HepG2 (cell line): Measurements from ENCODE around the gene SSNA1.

Source experiments
- ASH2L ChIP-seq: fragments of 300-600, 200-600 bp; sonication (generic); IDR thresholded peaks from 2 replicates; pipeline ENCODE4 v1.7.0; 2017; ENCODE audit warnings: low read depth, mild to moderate bottlenecking, moderate library complexity, mixed read lengths, low read length; ENCODE audit not compliant: insufficient read length
- CTCF ChIP-seq: sonication (generic); formaldehyde crosslinking; IDR thresholded peaks from 2 replicates; pipeline ENCODE4 v1.5.0; 2020; ENCODE audit warnings: mild to moderate bottlenecking, missing genetic modification reagents, moderate library complexity
- ETV6 ChIP-seq: sonication (generic); formaldehyde crosslinking; conservative IDR thresholded peaks from 2 replicates; pipeline ENCODE4 v1.4.0; 2020; ENCODE audit warnings: missing genetic modification reagents
- FOSL2 ChIP-seq: sonication (generic); formaldehyde crosslinking; IDR thresholded peaks from 2 replicates; pipeline ENCODE4 v1.4.0; 2020; ENCODE audit warnings: missing genetic modification reagents
- FOXA3 ChIP-seq: IDR thresholded peaks from 2 replicates; pipeline ENCODE4 v1.6.1; 2016; ENCODE audit warnings: missing genetic modification reagents, missing compliant biosample characterization
- GABPB1 ChIP-seq: IDR thresholded peaks from 2 replicates; pipeline ENCODE4 v1.6.1; 2016; ENCODE audit warnings: mild to moderate bottlenecking, missing genetic modification reagents, moderate library complexity, missing compliant biosample characterization
- RBM22 ChIP-seq: fragments of 200-400 bp; formaldehyde crosslinking; optimal IDR thresholded peaks from 2 replicates; pipeline ENCODE3; 2017; ENCODE audit warnings: mild to moderate bottlenecking, low read length, moderate library complexity
- SP1 ChIP-seq, 2 experiments: fragments of 450-650 bp in 1 of 2; sonication (generic) in 1 of 2; formaldehyde crosslinking in 1 of 2; IDR thresholded peaks; 2 replicates each; pipeline versions ENCODE4 v1.4.0 to v1.6.1; 2016 to 2020; ENCODE audit warnings: missing genetic modification reagents in 1 of 2
- TCF12 ChIP-seq, 2 experiments: fragments of 450-650 bp in 1 of 2; sonication (generic) in 1 of 2; formaldehyde crosslinking in 1 of 2; IDR thresholded peaks; 2 replicates each; pipeline versions ENCODE4 v1.6.1 to v1.8.0; 2017 to 2022; ENCODE audit warnings: antibody characterized with exemption in 1 of 2, mild to moderate bottlenecking in 1 of 2, missing genetic modification reagents in 1 of 2, moderate library complexity in 1 of 2
- TEAD2 ChIP-seq: sonication (generic); formaldehyde crosslinking; IDR thresholded peaks from 2 replicates; pipeline ENCODE4 v1.9.0; 2021; ENCODE audit warnings: missing genetic modification reagents
- ZNF580 ChIP-seq: IDR thresholded peaks from 2 replicates; pipeline ENCODE4 v1.6.1; 2016; ENCODE audit warnings: low read depth, borderline replicate concordance
- ZNF724P ChIP-seq: sonication (generic); formaldehyde crosslinking; IDR thresholded peaks from 2 replicates; pipeline ENCODE4 v1.8.0; 2022; ENCODE audit warnings: missing genetic modification reagents, borderline replicate concordance

- TF ChIP-seq ETV6 (CRISPR knock-in tag), result no peak
- TF ChIP-seq CTCF, result 0 out of 2 replicates have a peak, but pooled peaks have one; percentile 10
- TF ChIP-seq TCF12 (IDR thresholded peaks at IDR 0.05), result no peak
- no peak for TF ChIP-seq TCF12 (CRISPR knock-in tag; IDR thresholded peaks at IDR 0.05)
- TF ChIP-seq FOSL2, result no peak
- no peak for TF ChIP-seq TEAD2 (CRISPR knock-in tag)
- TF ChIP-seq ZNF724P (CRISPR knock-in tag), result no peak
- no peak; the same call in 1 of the 2 replicates for TF ChIP-seq GABPB1
- no peak for TF ChIP-seq SP1 (IDR thresholded peaks at IDR 0.05)
- TF ChIP-seq SP1 (CRISPR knock-in tag; IDR thresholded peaks at IDR 0.05), result no peak
- TF ChIP-seq FOXA3 (CRISPR knock-in tag), result no peak
- TF ChIP-seq ASH2L, result no peak
- TF ChIP-seq RBM22, result no peak
- no peak for TF ChIP-seq ZNF580 (CRISPR knock-in tag)
These were observed 49.6 kb downstream of the SSNA1 start for GRCh38 chr9:137237759-137238726.
